ENCODE measurements around the gene GBGT1. TPM values are rescaled to one million over a fixed set of nuclear protein-coding genes. Genes with fewer than 3 reads are reported as not detected.
A peak's percentile ranks its signal among the peaks of the same experiment; 100 is the strongest.

The GBGT1 gene
- total and polyA plus RNA-seq, 10 donors = 9.2 to 52.8 (median 30.7) TPM

GRCh38 chr9:133135146-133135745 is 28.5 kb downstream of the GBGT1 start:
- no peak for DNase-seq
- Histone ChIP-seq H3K27me3 (replicated peaks in 1 of 7) (no peaks in the 10 kb centered on the region), H3K4me1 (peaks cover 46 to 85% (median 68%) of the 10 kb centered on the region in 6 donors), H3K27ac (peak overlapping the region; percentile 88 to 98 (median 91)), H3K4me3 (no peak overlapping the region), H3K9me3 (no peaks in the 10 kb centered on the region), H3K36me3 (no peaks in the 10 kb centered on the region)
- peak in 2 of 3 donors; percentile 39 for TF ChIP-seq POLR2AphosphoS5 (IDR thresholded peaks at IDR 0.05)
- no peak for TF ChIP-seq CTCF (IDR thresholded peaks at IDR 0.05 in 8 of 11, conservative IDR thresholded peaks at IDR 0.05 in 3 of 11)
- 37 to 64% (median 54%) methylated on average over 3 to 8 of the region's 8 CpGs for WGBS, 5 donors
- intact Hi-C loops (cut with DNase I; ENCODE audit: low total_unique reads) = no loop called here

- H3K4me1 ChIP-seq = peaks cover 46 to 85% (median 71%) of the 10 kb centered on the region in 6 donors
- no peaks in the 10 kb centered on the region for H3K36me3 ChIP-seq
- no peak for DNase-seq
- TF ChIP-seq CTCF (IDR thresholded peaks at IDR 0.05 in 8 of 11, conservative IDR thresholded peaks at IDR 0.05 in 3 of 11) (no peak), POLR2A (IDR thresholded peaks at IDR 0.05) (no peak), POLR2AphosphoS5 (IDR thresholded peaks at IDR 0.05) (no peak)
- H3K9me3 ChIP-seq = no peaks in the 10 kb centered on the region
- H3K4me3 ChIP-seq = no peak overlapping the region
- no peaks in the 10 kb centered on the region for H3K27me3 ChIP-seq (replicated peaks in 1 of 7)
- WGBS, 5 donors = 71 to 81% (median 74%) methylated on average over 10 to 11 of the region's 11 CpGs
- H3K27ac ChIP-seq = peak overlapping the region; percentile 88 to 98 (median 91)
- intact Hi-C loops (cut with DNase I; ENCODE audit: low total_unique reads) = no loop called here
These were observed 29.1 kb downstream of the GBGT1 start for GRCh38 chr9:133134388-133135145.

GRCh38 chr9:133133681-133134387 is 29.9 kb downstream of the GBGT1 start:
- H3K9me3 ChIP-seq = no peaks in the 10 kb centered on the region
- peak overlapping the region; percentile 88 to 98 (median 91) for H3K27ac ChIP-seq
- WGBS, 5 donors = 35 to 60% (median 44%) methylated on average over 9 to 21 of the region's 21 CpGs
- no peaks in the 10 kb centered on the region for H3K27me3 ChIP-seq (replicated peaks in 1 of 7)
- peak; percentile 77 to 93 (median 93) for TF ChIP-seq POLR2AphosphoS5 (IDR thresholded peaks at IDR 0.05)
- no peak for TF ChIP-seq POLR2A (IDR thresholded peaks at IDR 0.05)
- H3K36me3 ChIP-seq = no peaks in the 10 kb centered on the region
- peak; percentile 95 for DNase-seq
- H3K4me3 ChIP-seq = peak overlapping the region in 1 of 8 donors; percentile 15
- peaks cover 46 to 90% (median 75%) of the 10 kb centered on the region in 6 donors for H3K4me1 ChIP-seq
- intact Hi-C loops (cut with DNase I; ENCODE audit: low total_unique reads) = no loop called here

- H3K36me3 ChIP-seq = no peaks in the 10 kb centered on the region
- H3K4me3 ChIP-seq = no peak overlapping the region
- WGBS, 5 donors = 78 to 89% (median 86%) methylated on average over 16 of the region's 16 CpGs
- intact Hi-C loops (cut with DNase I; ENCODE audit: low total_unique reads) = no loop called here
- no peak for TF ChIP-seq CTCF (IDR thresholded peaks at IDR 0.05 in 8 of 11, conservative IDR thresholded peaks at IDR 0.05 in 3 of 11)
- TF ChIP-seq POLR2AphosphoS5 (IDR thresholded peaks at IDR 0.05) = no peak
- TF ChIP-seq POLR2A (IDR thresholded peaks at IDR 0.05) = no peak
- H3K4me1 ChIP-seq = peaks cover 46 to 94% (median 84%) of the 10 kb centered on the region in 6 donors
- H3K27ac ChIP-seq = peak overlapping the region; percentile 88 to 98 (median 91)
- H3K9me3 ChIP-seq = no peaks in the 10 kb centered on the region
- DNase-seq = no peak
- H3K27me3 ChIP-seq (replicated peaks in 1 of 7) = no peaks in the 10 kb centered on the region
These were observed 31.5 kb downstream of the GBGT1 start for GRCh38 chr9:133132174-133132573.

All from spleen (tissue), 11 donors.